Natural killer cell (primary cell): ENCODE results near the gene SLC35A4. TPM values are rescaled to one million over a fixed set of nuclear protein-coding genes. Genes with fewer than 3 reads are reported as not detected.

ENCODE experiments used
- ATAC-seq, 3 donors: fragments of 150-1000 bp in 2 of 3; fragments of 200-7000 bp in 1 of 3; cut with Tn5 transposase; 1 replicate in 1 of 3; 2 replicates in 2 of 3; pipeline ENCODE4 v1.10.0; 2021; ENCODE audit warnings: mild to moderate bottlenecking in 2 of 3, moderate library complexity in 2 of 3
- DNase-seq, 2 donors: peaks; one replicate each; pipeline versions ENCODE4 v3.0.0 to v3.0.0-alpha.2; 2013 to 2021; ENCODE audit warnings: mixed read lengths in 1 of 2
- H3K27ac ChIP-seq: one replicate; pipeline ENCODE4 v1.5.1; 2013; ENCODE audit warnings: mild to moderate bottlenecking, low read length
- H3K27me3 ChIP-seq: one replicate; pipeline ENCODE4 v1.6.1; 2013; ENCODE audit warnings: low read length; ENCODE audit not compliant: control insufficient read depth, insufficient read depth
- H3K36me3 ChIP-seq: one replicate; pipeline ENCODE4 v1.6.1; 2013; ENCODE audit warnings: low read length; ENCODE audit not compliant: control insufficient read depth, insufficient read depth
- H3K4me1 ChIP-seq: one replicate; pipeline ENCODE4 v1.6.1; 2013; ENCODE audit warnings: low read length; ENCODE audit not compliant: control insufficient read depth, insufficient read depth
- H3K4me3 ChIP-seq: one replicate; pipeline ENCODE4 v1.5.1; 2013; ENCODE audit warnings: low read length
- H3K9me3 ChIP-seq: one replicate; pipeline ENCODE4 v1.6.1; 2013; ENCODE audit warnings: low read length; ENCODE audit not compliant: control insufficient read depth, insufficient read depth
- H3K27ac Mint-ChIP-seq, 2 donors: one replicate each; pipeline ENCODE4 v1.8.0; 2022; ENCODE audit warnings: mild to moderate bottlenecking in 2 of 2, mixed read lengths in 2 of 2, moderate library complexity in 1 of 2
- H3K27me3 Mint-ChIP-seq, 2 donors: one replicate each; pipeline ENCODE4 v1.8.0; 2022; ENCODE audit warnings: low read depth in 2 of 2, mixed read lengths in 2 of 2
- H3K36me3 Mint-ChIP-seq: one replicate; pipeline ENCODE4 v1.8.0; 2022; ENCODE audit warnings: mixed read lengths
- H3K4me1 Mint-ChIP-seq, 2 donors: one replicate each; pipeline ENCODE4 v1.8.0; 2022; ENCODE audit warnings: mixed read lengths in 2 of 2
- H3K4me3 Mint-ChIP-seq: one replicate; pipeline ENCODE4 v1.8.0; 2022; ENCODE audit warnings: mild to moderate bottlenecking, moderate library complexity, mixed read lengths
- H3K9me3 Mint-ChIP-seq, 2 donors: one replicate each; pipeline ENCODE4 v1.8.0; 2022; ENCODE audit warnings: mixed read lengths in 2 of 2
- CTCF ChIP-seq: fragments of 200-600 bp; IDR thresholded peaks from one replicate; pipeline ENCODE4 v1.8.0; 2022; ENCODE audit warnings: antibody characterized with exemption
- WGBS: methylation state at CpG from one replicate; pipeline ENCODE4 v1.1.7; 2013; ENCODE audit warnings: missing lambda C conversion rate; ENCODE audit not compliant: insufficient coverage; 5-methylcytosine and 5-hydroxymethylcytosine counted together
- intact Hi-C: fragments of 100-400 bp; cut with micrococcal nuclease; formaldehyde crosslinking; loops from one replicate; pipeline ENCODE4 v1.14.2; 2022
- total RNA-seq, 4 donors: library from RNA; stranded (reverse); fragments of 120-200 nt in 1 of 4; gene quantifications; one replicate each; pipeline versions ENCODE4 v1.2.3 to v1.2.4, GENCODE V29; 2013 to 2022

Gene SLC35A4
- total RNA-seq, 3 donors from 2014 or later (not counting 1 experiment from before 2014, with no cell fraction given): 63.1 to 76.1 (median 72.3) TPM

- WGBS: 100% methylated on average over 1 of the region's 2 CpGs
- TF ChIP-seq CTCF: no peak
- intact Hi-C loops: no loop called here
- Mint-ChIP-seq H3K4me3 (no peak overlapping the region), H3K36me3 (no peaks in the 10 kb centered on the region), H3K9me3 (no peaks in the 10 kb centered on the region), H3K27ac (no peak overlapping the region), H3K27me3 (peaks cover 4 to 17% of the 10 kb centered on the region in 2 donors), H3K4me1 (peaks cover 0 to 8% of the 10 kb centered on the region in 2 donors)
- Histone ChIP-seq H3K27me3 (no peaks in the 10 kb centered on the region), H3K4me3 (no peak overlapping the region), H3K9me3 (no peaks in the 10 kb centered on the region), H3K27ac (no peak overlapping the region), H3K36me3 (no peaks in the 10 kb centered on the region), H3K4me1 (peaks cover 5% of the 10 kb centered on the region)
- DNase-seq: no peak
- no peak for ATAC-seq
These were observed 42.4 kb downstream of the SLC35A4 start for GRCh38 chr5:140607031-140607430.

DNA sequence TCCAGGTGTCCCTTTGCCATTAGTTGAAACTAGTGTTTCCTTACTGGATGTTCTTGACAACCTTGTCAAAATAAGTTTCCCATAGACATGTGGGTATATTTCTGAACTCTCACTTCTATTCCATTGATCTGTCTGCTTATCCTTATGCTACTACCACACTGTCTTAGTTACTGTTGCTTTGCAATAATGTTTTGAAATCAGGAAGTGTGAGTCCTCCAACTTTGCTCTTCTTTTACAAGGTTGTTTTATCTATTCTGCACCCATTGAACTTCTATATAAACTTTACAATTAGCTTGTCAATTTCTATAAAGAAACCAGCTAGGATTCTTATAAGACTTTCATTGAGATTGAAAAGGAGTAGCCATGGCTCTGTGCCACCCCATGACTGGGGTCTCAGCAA lies 44.1 kb downstream of the SLC35A4 start:
- Mint-ChIP-seq H3K27ac (no peak overlapping the region), H3K4me1 (peaks cover 4 to 9% of the 10 kb centered on the region in 2 donors), H3K4me3 (no peak overlapping the region), H3K9me3 (no peaks in the 10 kb centered on the region), H3K36me3 (no peaks in the 10 kb centered on the region), H3K27me3 (peaks cover 10 to 26% of the 10 kb centered on the region in 2 donors)
- intact Hi-C loops: no loop called here
- ATAC-seq (no peak), DNase-seq (no peak)
- no peaks in the 10 kb centered on the region for H3K36me3 ChIP-seq
- no peaks in the 10 kb centered on the region for H3K27me3 ChIP-seq
- H3K27ac ChIP-seq: no peak overlapping the region
- H3K4me3 ChIP-seq: no peak overlapping the region
- TF ChIP-seq CTCF: no peak
- H3K4me1 ChIP-seq: peaks cover 5% of the 10 kb centered on the region
- no peaks in the 10 kb centered on the region for H3K9me3 ChIP-seq

DNA sequence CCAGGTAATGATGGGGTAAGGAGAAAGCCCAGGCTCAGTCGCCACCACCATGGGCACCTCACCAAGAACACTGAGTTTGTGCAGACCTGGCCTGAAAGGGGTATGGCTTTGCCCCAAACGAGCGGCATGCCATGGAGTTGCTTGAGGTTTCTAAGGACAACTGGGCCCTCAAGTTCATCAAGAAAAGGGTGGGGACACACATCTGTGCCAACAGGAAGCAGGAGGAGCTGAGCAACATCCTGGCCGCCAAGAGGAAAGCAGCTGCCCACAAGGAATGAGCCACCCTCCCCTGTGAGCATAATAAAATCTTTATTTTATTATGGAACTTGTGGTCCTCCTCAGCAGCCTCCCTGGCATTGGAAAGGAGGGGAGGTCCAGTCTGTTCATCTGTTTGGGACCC lies 44.5 kb downstream of the SLC35A4 start:
- Histone ChIP-seq H3K27me3 (no peaks in the 10 kb centered on the region), H3K36me3 (no peaks in the 10 kb centered on the region), H3K9me3 (no peaks in the 10 kb centered on the region), H3K4me1 (peaks cover 5% of the 10 kb centered on the region), H3K4me3 (no peak overlapping the region), H3K27ac (no peak overlapping the region)
- Mint-ChIP-seq H3K27me3 (peaks cover 10 to 26% of the 10 kb centered on the region in 2 donors), H3K4me1 (peaks cover 4 to 9% of the 10 kb centered on the region in 2 donors), H3K27ac (no peak overlapping the region), H3K36me3 (no peaks in the 10 kb centered on the region), H3K4me3 (no peak overlapping the region), H3K9me3 (no peaks in the 10 kb centered on the region)
- no peak for ATAC-seq
- no peak for DNase-seq
- 38% methylated on average over 4 of the region's 4 CpGs for WGBS
- intact Hi-C loops: no loop called here
- TF ChIP-seq CTCF: no peak

DNA sequence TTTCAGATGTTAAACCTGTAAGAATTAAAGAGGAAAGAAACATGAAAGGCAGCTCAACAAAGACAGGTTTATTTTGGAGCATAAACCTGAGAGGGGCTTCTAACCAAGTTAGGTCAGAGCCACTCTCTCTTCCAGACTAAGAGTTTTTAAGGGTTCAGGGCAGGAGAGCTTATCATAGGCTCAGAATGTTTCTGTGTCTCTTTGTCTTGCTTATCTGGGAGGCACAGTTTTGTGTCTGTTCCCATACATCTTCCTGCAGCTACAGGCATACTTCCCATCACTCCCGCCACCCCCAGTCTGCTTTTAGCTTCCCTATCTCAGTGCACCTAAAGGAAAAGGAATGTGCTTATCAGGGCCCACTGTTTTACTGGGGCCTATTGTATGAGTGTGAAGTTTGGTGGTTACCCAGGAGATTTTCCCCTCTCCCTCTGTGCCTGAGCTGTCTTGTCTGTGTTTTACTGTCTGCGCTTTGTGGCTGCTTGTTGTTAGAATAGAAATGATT lies 46.4 kb downstream of the SLC35A4 start:
- Mint-ChIP-seq H3K27me3 (peaks cover 10 to 26% of the 10 kb centered on the region in 2 donors), H3K9me3 (no peaks in the 10 kb centered on the region), H3K4me1 (peaks cover 4 to 9% of the 10 kb centered on the region in 2 donors), H3K36me3 (no peaks in the 10 kb centered on the region), H3K27ac (no peak overlapping the region), H3K4me3 (no peak overlapping the region)
- Histone ChIP-seq H3K36me3 (no peaks in the 10 kb centered on the region), H3K27me3 (no peaks in the 10 kb centered on the region), H3K4me3 (no peak overlapping the region), H3K4me1 (peaks cover 5% of the 10 kb centered on the region), H3K9me3 (no peaks in the 10 kb centered on the region), H3K27ac (no peak overlapping the region)
- intact Hi-C loops: no loop called here
- 50% methylated on average over 1 of the region's 2 CpGs for WGBS
- ATAC-seq (no peak), DNase-seq (no peak)
- no peak for TF ChIP-seq CTCF
